ENCODE measurements around the gene SART1.

Gene SART1

GRCh38 chr11:65961267-65962140 is at the start of gene SART1:
Gene SART1 (plus strand): TSS chr11:65961734. CDS start chr11:65961781, 47 bp downstream.
- Histone ChIP-seq H3K79me2 (ENCODE audit: insufficient read depth, low read length) (peaks cover 13% of the 10 kb centered on the region), H3K36me3 (ENCODE audit: insufficient read depth, low read length) (peaks cover 28% of the 10 kb centered on the region), H3K9ac (ENCODE audit: low read length) (peak within 1 kb of the TSS; percentile 100), H2AFZ (ENCODE audit: low read length) (0 out of 2 replicates have a peak within 1 kb of the TSS, but pooled peaks have one; percentile 23), H3F3A (ENCODE audit: insufficient read depth, low read length) (no peaks in the 10 kb centered on the region; the same call in 1 of the 2 replicates), H3K27ac (ENCODE audit: low read depth, low read length, poor library complexity, severe bottlenecking) (peak within 1 kb of the TSS; percentile 70), H3K4me2 (ENCODE audit: low read length) (peak within 1 kb of the TSS; percentile 99), H3K4me3 (ENCODE audit: low read depth, low read length, poor library complexity, severe bottlenecking) (peak within 1 kb of the TSS; percentile 100), H3K27me3 (ENCODE audit: insufficient read depth, low read length) (no peaks in the 10 kb centered on the region), H4K20me1 (ENCODE audit: insufficient read depth, low read length) (no peaks in the 10 kb centered on the region), H3K4me1 (ENCODE audit: insufficient read depth, low read length, severe bottlenecking) (peaks cover 31% of the 10 kb centered on the region), H3K9me2 (ENCODE audit: low read depth, low read length) (no peaks in the 10 kb centered on the region), H3K9me3 (ENCODE audit: low read length) (no peaks in the 10 kb centered on the region)
- TF ChIP-seq CTCF (IDR thresholded peaks at IDR 0.05; ENCODE audit: low read length), result no peak
- TF ChIP-seq EZH2 (IDR thresholded peaks at IDR 0.05; ENCODE audit: borderline replicate concordance, low read length), result no peak

GRCh38 chr11:65912845-65913244 is 48.7 kb upstream of the SART1 start:
- Histone ChIP-seq H3K9me3 (ENCODE audit: low read length) (no peaks in the 10 kb centered on the region), H3K79me2 (ENCODE audit: insufficient read depth, low read length) (no peaks in the 10 kb centered on the region), H3K27ac (ENCODE audit: low read depth, low read length, poor library complexity, severe bottlenecking) (no peak overlapping the region), H3K4me3 (ENCODE audit: low read depth, low read length, poor library complexity, severe bottlenecking) (no peak overlapping the region), H3K9ac (ENCODE audit: low read length) (no peak overlapping the region), H3K4me2 (ENCODE audit: low read length) (no peak overlapping the region), H2AFZ (ENCODE audit: low read length) (no peak overlapping the region), H3F3A (ENCODE audit: insufficient read depth, low read length) (no peaks in the 10 kb centered on the region), H3K9me2 (ENCODE audit: low read depth, low read length) (no peaks in the 10 kb centered on the region), H3K4me1 (ENCODE audit: insufficient read depth, low read length, severe bottlenecking) (peaks cover 7% of the 10 kb centered on the region), H3K27me3 (ENCODE audit: insufficient read depth, low read length) (peaks cover 9% of the 10 kb centered on the region), H4K20me1 (ENCODE audit: insufficient read depth, low read length) (no peaks in the 10 kb centered on the region), H3K36me3 (ENCODE audit: insufficient read depth, low read length) (no peaks in the 10 kb centered on the region)
- TF ChIP-seq CTCF (IDR thresholded peaks at IDR 0.05; ENCODE audit: low read length) (no peak), EZH2 (IDR thresholded peaks at IDR 0.05; ENCODE audit: borderline replicate concordance, low read length) (no peak)

GRCh38 chr11:65915101-65915820 is 46.3 kb upstream of the SART1 start:
- no peak overlapping the region for H3K4me2 ChIP-seq (ENCODE audit: low read length)
- no peak overlapping the region for H3K4me3 ChIP-seq (ENCODE audit: low read depth, low read length, poor library complexity, severe bottlenecking)
- no peaks in the 10 kb centered on the region for H3F3A ChIP-seq (ENCODE audit: insufficient read depth, low read length)
- H2AFZ ChIP-seq (ENCODE audit: low read length), result no peak overlapping the region
- H3K9ac ChIP-seq (ENCODE audit: low read length), result no peak overlapping the region
- H3K4me1 ChIP-seq (ENCODE audit: insufficient read depth, low read length, severe bottlenecking), result peaks cover 18% of the 10 kb centered on the region
- no peaks in the 10 kb centered on the region for H3K9me2 ChIP-seq (ENCODE audit: low read depth, low read length)
- no peak for TF ChIP-seq CTCF (IDR thresholded peaks at IDR 0.05; ENCODE audit: low read length)
- no peak for TF ChIP-seq EZH2 (IDR thresholded peaks at IDR 0.05; ENCODE audit: borderline replicate concordance, low read length)
- H3K36me3 ChIP-seq (ENCODE audit: insufficient read depth, low read length), result no peaks in the 10 kb centered on the region
- H3K27me3 ChIP-seq (ENCODE audit: insufficient read depth, low read length), result peaks cover 5% of the 10 kb centered on the region; the same call in 1 of the 2 replicates
- H3K79me2 ChIP-seq (ENCODE audit: insufficient read depth, low read length), result no peaks in the 10 kb centered on the region
- H4K20me1 ChIP-seq (ENCODE audit: insufficient read depth, low read length), result no peaks in the 10 kb centered on the region
- H3K9me3 ChIP-seq (ENCODE audit: low read length), result no peaks in the 10 kb centered on the region
- H3K27ac ChIP-seq (ENCODE audit: low read depth, low read length, poor library complexity, severe bottlenecking), result no peak overlapping the region

All from OCI-LY1 (cell line).